Measurements from ENCODE around the gene NEGR1. TPM values are rescaled to one million over a fixed set of nuclear protein-coding genes. Genes with fewer than 3 reads are reported as not detected.

The NEGR1 gene
- total RNA-seq, 1 donor = 20.7 TPM

DNA sequence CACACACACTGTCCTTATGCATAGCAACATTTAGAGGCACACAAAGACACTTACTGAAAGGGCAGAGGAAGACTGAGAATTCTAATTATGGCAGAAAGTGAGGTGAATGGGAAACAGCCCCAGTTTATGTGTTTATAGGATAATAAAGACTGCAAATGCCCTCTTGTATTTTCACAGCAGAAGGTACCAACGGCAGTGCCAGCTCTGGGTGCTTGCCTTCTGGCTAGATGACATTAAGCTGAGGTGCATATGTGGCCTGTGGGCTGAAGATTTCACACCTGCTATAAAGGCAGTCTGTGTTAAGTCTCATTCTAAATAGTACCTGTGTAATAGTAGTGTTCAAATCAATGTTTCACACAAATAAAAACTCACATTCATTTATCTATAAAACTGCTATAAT, 854.3 kb downstream of the NEGR1 start:
- no peak overlapping the region for H3K4me3 ChIP-seq (ENCODE audit: low read depth, low read length)
- no peak for DNase-seq (ENCODE audit: low read depth)
- TF ChIP-seq, protein P1, sequence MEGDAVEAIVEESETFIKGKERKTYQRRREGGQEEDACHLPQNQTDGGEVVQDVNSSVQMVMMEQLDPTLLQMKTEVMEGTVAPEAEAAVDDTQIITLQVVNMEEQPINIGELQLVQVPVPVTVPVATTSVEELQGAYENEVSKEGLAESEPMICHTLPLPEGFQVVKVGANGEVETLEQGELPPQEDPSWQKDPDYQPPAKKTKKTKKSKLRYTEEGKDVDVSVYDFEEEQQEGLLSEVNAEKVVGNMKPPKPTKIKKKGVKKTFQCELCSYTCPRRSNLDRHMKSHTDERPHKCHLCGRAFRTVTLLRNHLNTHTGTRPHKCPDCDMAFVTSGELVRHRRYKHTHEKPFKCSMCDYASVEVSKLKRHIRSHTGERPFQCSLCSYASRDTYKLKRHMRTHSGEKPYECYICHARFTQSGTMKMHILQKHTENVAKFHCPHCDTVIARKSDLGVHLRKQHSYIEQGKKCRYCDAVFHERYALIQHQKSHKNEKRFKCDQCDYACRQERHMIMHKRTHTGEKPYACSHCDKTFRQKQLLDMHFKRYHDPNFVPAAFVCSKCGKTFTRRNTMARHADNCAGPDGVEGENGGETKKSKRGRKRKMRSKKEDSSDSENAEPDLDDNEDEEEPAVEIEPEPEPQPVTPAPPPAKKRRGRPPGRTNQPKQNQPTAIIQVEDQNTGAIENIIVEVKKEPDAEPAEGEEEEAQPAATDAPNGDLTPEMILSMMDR (IDR thresholded peaks at IDR 0.05; ENCODE audit: insufficient read depth, low read length) = no peak

DNA sequence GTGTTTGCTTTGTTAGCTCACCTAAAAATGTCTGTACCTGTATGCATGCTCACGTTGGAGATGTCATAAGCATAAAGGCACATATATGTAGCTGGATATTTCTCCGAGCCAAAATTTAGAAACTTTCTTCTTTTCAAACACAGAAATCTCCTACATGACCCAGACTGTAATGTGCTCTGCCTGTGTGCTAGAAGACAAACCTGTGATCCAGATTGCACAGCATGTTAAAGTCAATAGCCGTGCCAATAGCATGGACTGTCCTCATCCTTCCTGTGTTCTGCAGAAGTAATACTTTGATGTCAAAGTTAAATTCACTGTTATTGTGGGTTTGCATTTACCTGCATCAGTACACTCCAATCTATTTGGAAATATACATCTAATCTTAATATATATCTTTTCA, 855.3 kb downstream of the NEGR1 start:
- H3K4me3 ChIP-seq (ENCODE audit: low read depth, low read length) = no peak overlapping the region
- TF ChIP-seq, protein P1 (IDR thresholded peaks at IDR 0.05; ENCODE audit: insufficient read depth, low read length) = no peak
- DNase-seq (ENCODE audit: low read depth) = no peak

DNA sequence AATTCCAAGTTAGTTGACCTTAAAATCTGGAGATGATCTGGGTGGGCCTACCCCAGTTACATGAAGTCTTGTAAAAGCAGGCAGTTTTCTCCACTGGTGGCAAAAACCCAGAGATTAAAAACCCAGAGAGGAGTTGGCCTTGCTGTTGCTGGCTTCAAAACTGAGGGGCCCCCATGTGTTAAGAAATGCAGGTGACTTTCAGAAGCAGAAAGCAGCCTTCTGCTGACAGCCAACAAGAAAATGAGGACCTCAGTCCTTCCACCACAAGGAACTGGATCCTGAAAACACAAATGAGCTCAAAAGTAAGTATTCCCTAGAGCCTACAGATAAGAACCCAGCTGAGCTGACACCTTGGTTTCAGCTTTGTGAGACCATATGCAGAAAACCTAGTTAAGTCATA, 857.8 kb downstream of the NEGR1 start:
- no peak for DNase-seq (ENCODE audit: low read depth)
- no peak overlapping the region for H3K4me3 ChIP-seq (ENCODE audit: low read depth, low read length)
- TF ChIP-seq, protein P1 (IDR thresholded peaks at IDR 0.05; ENCODE audit: insufficient read depth, low read length) = no peak

DNA sequence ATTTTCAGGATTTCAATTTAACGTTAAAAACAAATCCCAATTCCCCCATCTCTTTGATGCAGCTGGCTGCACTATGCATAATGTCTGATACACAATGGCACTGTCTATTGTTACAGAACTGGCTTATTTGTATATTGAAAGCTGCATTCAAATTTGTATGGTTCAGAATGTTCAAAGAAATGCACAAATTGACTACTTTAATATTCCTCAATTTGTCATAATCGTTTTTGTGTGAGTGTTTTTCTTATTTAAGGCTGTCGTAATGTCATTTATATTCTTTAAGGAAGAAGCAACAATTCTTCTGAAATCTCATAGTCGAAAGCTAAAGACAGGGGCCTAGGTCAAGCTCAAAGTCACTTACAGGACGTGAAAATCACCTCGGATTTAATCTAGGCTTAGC, 860.1 kb downstream of the NEGR1 start:
- DNase-seq (ENCODE audit: low read depth) = no peak
- TF ChIP-seq, protein P1 (IDR thresholded peaks at IDR 0.05; ENCODE audit: insufficient read depth, low read length) = no peak
- H3K4me3 ChIP-seq (ENCODE audit: low read depth, low read length) = no peak overlapping the region

DNA sequence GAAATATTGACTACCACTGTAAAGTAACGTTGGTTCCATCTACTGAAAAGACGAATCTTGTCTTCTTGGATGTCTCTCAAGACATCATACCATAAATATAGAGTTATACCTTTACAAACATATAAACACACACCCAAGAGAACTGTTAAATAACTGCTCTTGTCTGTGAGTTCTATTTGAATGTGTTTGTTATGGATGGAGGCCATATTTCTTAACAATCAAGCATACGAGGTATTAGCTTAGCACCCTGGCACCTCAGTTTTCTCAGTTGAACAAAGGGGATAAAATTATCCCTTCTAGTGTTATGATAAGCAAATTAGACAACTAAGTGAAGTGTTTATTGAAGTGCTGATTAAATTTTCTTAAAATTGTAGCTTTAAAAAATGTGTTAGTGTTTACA, 864.9 kb downstream of the NEGR1 start:
- no peak overlapping the region for H3K4me3 ChIP-seq (ENCODE audit: low read depth, low read length)
- DNase-seq (ENCODE audit: low read depth) = no peak
- TF ChIP-seq, protein P1 (IDR thresholded peaks at IDR 0.05; ENCODE audit: insufficient read depth, low read length) = no peak

DNA sequence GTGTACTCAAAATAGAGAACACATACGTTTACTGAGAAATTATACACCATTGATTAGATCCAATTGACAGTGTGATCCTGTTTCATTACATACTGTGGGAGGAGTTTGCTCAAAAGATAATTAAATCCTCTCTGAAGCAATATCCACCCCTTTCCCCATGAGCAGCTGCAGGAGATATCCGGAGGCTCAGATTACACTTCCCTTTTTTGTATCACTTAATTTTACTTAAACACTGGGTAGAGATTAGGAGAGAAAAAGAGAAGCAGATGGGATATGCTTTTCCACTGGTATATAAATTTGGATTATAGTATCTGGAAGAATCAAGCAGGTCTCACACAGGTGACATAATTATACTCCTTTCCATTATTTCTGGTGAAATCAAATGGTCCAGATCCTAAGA, 868.2 kb downstream of the NEGR1 start:
- H3K4me3 ChIP-seq (ENCODE audit: low read depth, low read length) = no peak overlapping the region
- DNase-seq (ENCODE audit: low read depth) = no peak

More for the DNA sequence above, 868.2 kb downstream of the NEGR1 start:
- TF ChIP-seq, protein P1 (IDR thresholded peaks at IDR 0.05; ENCODE audit: insufficient read depth, low read length) = no peak

Measured in fibroblast of the aortic adventitia (primary cell).